SK-N-MC (cell line): ENCODE measurements around the gene HOXD12.
A peak's percentile ranks its signal among the peaks of the same experiment; 100 is the strongest.

ENCODE experiments used
- DNase-seq: peaks from one replicate; pipeline ENCODE4 v3.0.0-alpha.2; 2011; ENCODE audit warnings: low read depth, low spot score
- H3K27ac ChIP-seq: fragments of 200-600 bp; sonication (generic); 2 replicates; pipeline ENCODE4 v1.5.1; 2016; ENCODE audit warnings: mixed run types
- H3K36me3 ChIP-seq: fragments of 200-600 bp; sonication (generic); 2 replicates; pipeline ENCODE4 v1.6.1; 2017; ENCODE audit warnings: antibody characterized with exemption, low read length, mixed read lengths; ENCODE audit not compliant: insufficient read depth
- H3K4me3 ChIP-seq: fragments of 200-600 bp; sonication (generic); 2 replicates; pipeline ENCODE4 v1.5.1; 2016
- H3K9ac ChIP-seq: fragments of 200-600 bp; sonication (generic); 2 replicates; pipeline ENCODE4 v1.8.0; 2017; ENCODE audit warnings: mixed run types, mixed read lengths; ENCODE audit not compliant: insufficient read length
- H3K9me3 ChIP-seq: fragments of 200-600 bp; sonication (generic); 2 replicates; pipeline ENCODE4 v1.6.1; 2017; ENCODE audit warnings: low read depth, mild to moderate bottlenecking, antibody characterized with exemption, low read length, moderate library complexity, mixed read lengths
- EZH2 ChIP-seq: fragments of 200-600 bp; sonication (generic); IDR thresholded peaks from one replicate; pipeline ENCODE4 v1.6.1; 2017; ENCODE audit warnings: antibody characterized with exemption
- FOXP2 ChIP-seq: optimal IDR thresholded peaks from 2 replicates; pipeline ENCODE3; 2011; ENCODE audit warnings: mild to moderate bottlenecking, moderate library complexity; ENCODE audit not compliant: insufficient read depth; ENCODE audit errors: extremely low read length, control extremely low read depth
- POLR2AphosphoS5 ChIP-seq: IDR thresholded peaks from 2 replicates; pipeline ENCODE4 v1.6.1; 2012; ENCODE audit warnings: mild to moderate bottlenecking, low read depth, low read length, borderline replicate concordance

The HOXD12 gene

GRCh38 chr2:176071330-176072291, 28.0 kb upstream of the HOXD12 start:
- TF ChIP-seq FOXP2 (no peak), POLR2AphosphoS5 (no peak), EZH2 (no peak)
- Histone ChIP-seq H3K4me3 (no peak overlapping the region), H3K36me3 (no peaks in the 10 kb centered on the region), H3K9ac (no peak overlapping the region), H3K9me3 (no peaks in the 10 kb centered on the region), H3K27ac (no peak overlapping the region)
- DNase-seq, result no peak

- Histone ChIP-seq H3K9me3 (no peaks in the 10 kb centered on the region), H3K9ac (no peak overlapping the region), H3K4me3 (no peak overlapping the region), H3K27ac (no peak overlapping the region), H3K36me3 (no peaks in the 10 kb centered on the region)
- TF ChIP-seq EZH2 (no peak), FOXP2 (no peak), POLR2AphosphoS5 (no peak)
- no peak for DNase-seq
Measured at GRCh38 chr2:176072292-176072669, 27.3 kb upstream of the HOXD12 start.

GRCh38 chr2:176072951-176073904, 26.4 kb upstream of the HOXD12 start:
- no peak for DNase-seq
- Histone ChIP-seq H3K9me3 (no peaks in the 10 kb centered on the region), H3K4me3 (peak overlapping the region; percentile 40), H3K9ac (no peak overlapping the region), H3K27ac (0 out of 2 replicates have a peak overlapping the region, but pooled peaks have one; percentile 4), H3K36me3 (no peaks in the 10 kb centered on the region)
- no peak for TF ChIP-seq EZH2
- peak; percentile 36; the same call in 1 of the 2 replicates for TF ChIP-seq POLR2AphosphoS5

- no peak for TF ChIP-seq FOXP2
- no peak for TF ChIP-seq POLR2AphosphoS5
- no peak for TF ChIP-seq EZH2
- Histone ChIP-seq H3K27ac (no peak overlapping the region; the same call in 1 of the 2 replicates), H3K4me3 (no peak overlapping the region), H3K9ac (no peak overlapping the region), H3K36me3 (peaks cover 5% of the 10 kb centered on the region; the same call in 1 of the 2 replicates), H3K9me3 (no peaks in the 10 kb centered on the region)
- DNase-seq, result no peak
Measured at GRCh38 chr2:176074919-176075425, 24.6 kb upstream of the HOXD12 start.

- no peak overlapping the region for H3K9ac ChIP-seq
- no peak overlapping the region for H3K4me3 ChIP-seq
- H3K36me3 ChIP-seq, result peaks cover 5% of the 10 kb centered on the region; the same call in 1 of the 2 replicates
- TF ChIP-seq POLR2AphosphoS5, result no peak
- TF ChIP-seq FOXP2, result no peak
- TF ChIP-seq EZH2, result no peak
- no peak overlapping the region for H3K27ac ChIP-seq
- H3K9me3 ChIP-seq, result no peaks in the 10 kb centered on the region
- DNase-seq, result no peak
Measured at GRCh38 chr2:176075481-176075880, 24.1 kb upstream of the HOXD12 start.

GRCh38 chr2:176076063-176076462, 23.5 kb upstream of the HOXD12 start:
- H3K36me3 ChIP-seq, result peaks cover 10% of the 10 kb centered on the region; the same call in 1 of the 2 replicates
- no peak overlapping the region for H3K4me3 ChIP-seq
- no peaks in the 10 kb centered on the region for H3K9me3 ChIP-seq
- no peak for DNase-seq
- TF ChIP-seq FOXP2 (no peak), EZH2 (no peak), POLR2AphosphoS5 (no peak)
- no peak overlapping the region for H3K27ac ChIP-seq
- no peak overlapping the region for H3K9ac ChIP-seq

- DNase-seq, result no peak
- Histone ChIP-seq H3K36me3 (peaks cover 11% of the 10 kb centered on the region; the same call in 1 of the 2 replicates), H3K27ac (no peak overlapping the region), H3K9me3 (no peaks in the 10 kb centered on the region), H3K9ac (no peak overlapping the region), H3K4me3 (no peak overlapping the region)
- TF ChIP-seq EZH2 (no peak), POLR2AphosphoS5 (no peak)
Measured at GRCh38 chr2:176076796-176077195, 22.8 kb upstream of the HOXD12 start.

- Histone ChIP-seq H3K27ac (peak overlapping the region; percentile 55), H3K9me3 (no peaks in the 10 kb centered on the region), H3K4me3 (no peak overlapping the region; the same call in 1 of the 2 replicates), H3K36me3 (peaks cover 11% of the 10 kb centered on the region; the same call in 1 of the 2 replicates), H3K9ac (no peak overlapping the region)
- DNase-seq, result no peak
- TF ChIP-seq EZH2, result no peak
- no peak for TF ChIP-seq FOXP2
- TF ChIP-seq POLR2AphosphoS5, result no peak
Measured at GRCh38 chr2:176078541-176079284, 20.9 kb upstream of the HOXD12 start.
